ENCODE results near the gene ZFP90.
"Not testable (repeated sequence)": the region's sequence is repeated elsewhere in the genome, so short reads cannot be mapped to it uniquely, and the experiment has no call there.

The ZFP90 gene

DNA sequence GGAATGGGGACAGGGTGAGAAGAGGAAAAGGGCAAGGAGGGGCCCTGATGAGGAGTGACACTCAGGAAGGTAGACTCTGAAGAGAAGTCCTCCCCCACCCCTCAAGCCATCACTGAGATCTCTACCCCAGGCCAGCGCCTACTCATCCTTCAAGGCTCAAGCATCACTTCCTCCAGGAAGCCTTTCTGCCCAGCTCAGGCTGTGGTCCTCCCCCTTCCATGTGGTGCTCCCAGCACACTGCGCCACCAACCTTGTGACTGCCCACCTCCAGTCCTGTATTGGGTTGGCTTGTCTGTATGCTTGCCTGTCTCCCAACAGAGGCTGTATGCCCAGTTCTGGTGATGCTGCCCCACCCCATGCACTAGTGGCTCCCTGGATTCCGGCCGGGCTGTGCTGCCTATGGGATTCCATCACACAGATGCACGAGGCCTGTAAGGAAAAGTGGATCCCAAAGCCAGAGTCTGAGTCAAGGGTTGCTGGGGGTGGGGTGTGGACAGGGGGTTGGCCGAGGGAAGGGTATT lies 19.8 kb upstream of the ZFP90 start:
- no peak for DNase-seq

- peak; percentile 88 for DNase-seq
Observed at GRCh38 chr16:68520649-68521086, 18.4 kb upstream of the ZFP90 start.

GRCh38 chr16:68524069-68524820 lies 14.8 kb upstream of the ZFP90 start:
- no peak for DNase-seq

GRCh38 chr16:68526143-68526781 lies 12.8 kb upstream of the ZFP90 start:
- DNase-seq: no peak

GRCh38 chr16:68526782-68527145 lies 12.3 kb upstream of the ZFP90 start:
- no peak for DNase-seq

DNA sequence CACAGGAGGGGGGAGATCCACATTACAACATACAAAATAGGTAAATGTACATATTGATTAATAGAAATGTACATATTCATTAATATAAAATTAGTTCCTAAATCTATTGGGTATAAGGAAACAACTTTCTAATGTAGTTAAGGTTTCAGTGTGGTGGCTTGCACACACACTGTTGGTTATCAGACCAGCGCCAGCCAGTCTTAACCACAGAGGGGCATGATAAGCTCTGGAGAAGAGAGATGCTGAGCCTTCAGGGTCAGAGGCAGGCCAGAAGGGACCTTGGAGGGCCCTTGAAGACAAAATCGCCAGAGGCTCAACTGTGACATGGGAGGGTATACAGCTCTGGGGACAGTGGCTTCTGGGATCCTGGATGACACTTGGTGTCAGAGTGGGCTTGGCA lies 10.9 kb upstream of the ZFP90 start:
- DNase-seq: no peak

DNA sequence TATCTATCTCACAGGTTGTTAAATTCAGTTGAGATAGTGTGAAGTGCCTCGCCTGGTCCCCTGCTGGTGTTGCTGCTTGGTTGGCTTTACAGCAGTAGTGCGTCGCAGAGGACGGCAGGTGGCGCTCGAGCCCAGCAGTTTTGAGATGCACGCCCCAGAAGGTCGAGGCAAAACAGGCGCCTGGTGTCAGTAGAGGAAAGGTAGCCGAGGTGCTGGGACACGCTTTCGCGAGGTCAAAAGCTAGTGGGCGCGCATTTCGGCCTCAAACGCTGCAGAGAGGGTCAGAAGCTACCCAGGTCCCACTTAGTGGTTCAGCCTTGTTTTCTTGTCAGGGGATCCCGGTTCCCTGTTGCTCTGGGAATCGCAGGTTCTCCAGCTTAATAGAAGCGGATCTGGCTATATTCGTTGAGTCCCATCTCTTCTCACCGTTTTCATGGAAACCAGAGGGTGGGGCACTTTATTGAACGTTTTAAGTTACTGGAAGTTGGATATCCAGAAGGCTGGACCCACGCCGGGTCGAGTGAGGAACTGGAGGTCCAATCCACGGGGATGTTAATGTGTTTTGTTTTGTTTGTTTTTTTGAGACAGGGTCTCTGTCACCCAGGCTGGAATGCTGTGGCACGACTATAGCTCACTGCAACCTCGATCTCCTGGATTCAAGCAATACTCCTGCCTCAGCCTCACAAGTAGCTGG lies 10.3 kb upstream of the ZFP90 start:
- peak; percentile 90 for DNase-seq

DNA sequence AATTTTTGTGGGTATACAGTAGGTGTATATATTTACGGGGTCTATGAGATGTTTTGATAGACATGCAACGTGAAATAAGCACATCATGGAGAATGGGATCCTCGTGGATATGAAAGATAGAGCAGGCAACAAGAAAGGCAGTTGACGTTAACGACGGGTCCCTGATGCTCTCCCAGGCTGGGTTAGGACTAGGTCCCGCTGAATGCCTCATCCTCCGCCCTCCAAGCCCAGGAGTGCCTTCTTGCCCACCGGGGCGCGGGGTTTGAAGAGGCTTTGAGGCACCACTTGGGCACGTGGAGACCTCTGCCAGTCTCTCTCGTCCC lies 9.5 kb upstream of the ZFP90 start:
- no peak for DNase-seq

- peak; percentile 90 for DNase-seq
Observed at GRCh38 chr16:68529931-68530701, 9.0 kb upstream of the ZFP90 start.

GRCh38 chr16:68533937-68534336 lies 5.2 kb upstream of the ZFP90 start:
- DNase-seq: no peak

GRCh38 chr16:68535331-68535730 lies 3.8 kb upstream of the ZFP90 start:
- DNase-seq: no peak

DNA sequence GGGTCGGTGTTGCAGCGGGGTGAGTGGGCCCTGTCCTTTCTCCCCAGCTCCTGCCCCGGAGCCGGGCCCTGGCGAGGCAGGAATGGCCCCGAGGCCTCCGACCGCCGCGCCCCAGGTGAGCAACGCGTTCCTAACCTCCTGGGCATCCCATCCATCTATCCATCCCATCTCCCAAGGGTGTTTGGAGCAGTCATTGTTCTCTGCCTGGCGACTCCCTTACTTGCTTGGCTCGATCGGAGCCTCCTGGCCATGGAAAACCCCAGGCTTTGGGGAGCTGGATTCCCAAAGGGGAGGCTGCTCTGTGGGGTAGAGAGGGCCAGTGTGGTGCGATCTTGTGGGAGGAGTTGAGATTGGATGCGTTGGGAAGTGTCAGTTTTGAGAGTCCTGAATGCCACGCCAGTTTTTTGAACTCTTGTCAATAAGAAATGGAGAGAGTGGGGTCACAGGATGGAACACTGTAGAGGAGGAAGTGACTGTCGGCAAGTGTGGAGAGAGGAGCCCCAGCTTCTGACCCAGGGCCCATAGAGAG lies 684 bp downstream of the ZFP90 start:
- DNase-seq: peak; percentile 38

- DNase-seq: no peak
Observed at GRCh38 chr16:68548947-68549346, 9.9 kb downstream of the ZFP90 start.

DNA sequence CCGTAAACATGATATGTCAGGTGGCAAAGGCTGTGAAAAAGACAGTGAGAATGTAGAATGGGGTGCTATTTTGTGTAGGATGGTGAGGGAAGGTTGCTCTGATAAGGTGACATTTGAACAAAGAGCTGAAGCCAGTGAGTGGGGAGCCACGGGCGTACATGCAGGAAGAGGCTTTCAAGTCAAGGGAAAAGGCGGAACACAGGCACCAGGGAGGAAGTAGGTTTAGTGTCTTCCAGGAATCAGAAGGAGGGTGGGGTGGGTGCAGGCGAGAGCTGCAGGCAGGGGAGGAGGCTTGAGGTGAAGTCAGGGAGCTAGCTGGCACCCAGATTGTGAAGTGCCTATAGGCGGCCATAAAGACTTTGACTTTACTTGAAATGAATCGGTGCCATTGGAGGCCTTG lies 14.1 kb downstream of the ZFP90 start:
- DNase-seq: no peak

- DNase-seq: not testable (repeated sequence)
Observed at GRCh38 chr16:68560341-68560740, 21.2 kb downstream of the ZFP90 start.

- DNase-seq: no peak
Observed at GRCh38 chr16:68563631-68564381, 24.7 kb downstream of the ZFP90 start.

- no peak for DNase-seq
Observed at GRCh38 chr16:68564382-68564985, 25.4 kb downstream of the ZFP90 start.

GRCh38 chr16:68574479-68574878 lies 35.4 kb downstream of the ZFP90 start:
- no peak for DNase-seq

DNA sequence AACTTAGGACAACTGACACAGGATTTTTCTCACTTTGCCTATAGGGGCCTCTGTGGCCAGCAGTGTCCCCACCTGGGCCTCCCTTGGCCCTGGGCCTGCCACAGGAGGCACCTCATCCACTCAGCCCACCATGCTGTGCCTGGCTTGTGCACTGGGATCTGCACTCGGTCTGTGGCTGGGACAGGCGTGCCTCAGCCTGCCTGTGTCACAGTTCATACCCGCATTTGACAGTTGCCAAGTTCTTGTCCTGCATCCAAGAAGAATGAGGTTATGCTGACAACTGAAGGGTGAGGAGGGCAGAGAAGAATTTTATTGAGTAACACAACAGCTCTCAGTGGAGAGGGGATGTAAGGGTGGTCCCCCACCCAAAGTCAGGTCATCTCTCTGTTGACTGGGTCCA lies 36.0 kb downstream of the ZFP90 start:
- DNase-seq: no peak

GRCh38 chr16:68577352-68577853 lies 38.3 kb downstream of the ZFP90 start:
- no peak for DNase-seq

GRCh38 chr16:68590201-68590994 lies 51.3 kb downstream of the ZFP90 start:
- peak; percentile 72 for DNase-seq
